HUES48 (cell line): Measurements from ENCODE around the gene STIP1.
"Not testable (repeated sequence)": the region's sequence is repeated elsewhere in the genome, so short reads cannot be mapped to it uniquely, and the experiment has no call there.

Experiments used
- H3K27ac ChIP-seq: one replicate; pipeline ENCODE4 v1.7.0; 2013; ENCODE audit warnings: low read depth, low read length, inconsistent platforms
- H3K27me3 ChIP-seq: 2 replicates; pipeline ENCODE4 v1.6.1; 2013; ENCODE audit warnings: mild to moderate bottlenecking, low read length; ENCODE audit not compliant: control insufficient read depth, insufficient read depth
- H3K36me3 ChIP-seq: 2 replicates; pipeline ENCODE4 v1.6.1; 2013; ENCODE audit warnings: low read length; ENCODE audit not compliant: control insufficient read depth, insufficient read depth
- H3K4me1 ChIP-seq: 2 replicates; pipeline ENCODE4 v1.6.1; 2013; ENCODE audit warnings: mild to moderate bottlenecking, low read length; ENCODE audit not compliant: control insufficient read depth, insufficient read depth
- H3K4me3 ChIP-seq: 2 replicates; pipeline ENCODE4 v1.5.1; 2013; ENCODE audit warnings: mild to moderate bottlenecking, low read depth, low read length
- H3K9ac ChIP-seq: 2 replicates; pipeline ENCODE4 v1.6.1; 2013; ENCODE audit warnings: mild to moderate bottlenecking, low read depth, low read length, moderate library complexity
- H3K9me3 ChIP-seq: 2 replicates; pipeline ENCODE4 v1.6.1; 2013; ENCODE audit warnings: low read length; ENCODE audit not compliant: control insufficient read depth, insufficient read depth

The STIP1 gene

GRCh38 chr11:64148917-64149617, 36.9 kb upstream of the STIP1 start:
- H3K27ac ChIP-seq, result no peak overlapping the region
- no peaks in the 10 kb centered on the region for H3K9me3 ChIP-seq
- no peaks in the 10 kb centered on the region for H3K27me3 ChIP-seq
- no peak overlapping the region for H3K9ac ChIP-seq
- H3K36me3 ChIP-seq, result no peaks in the 10 kb centered on the region
- H3K4me3 ChIP-seq, result no peak overlapping the region
- peaks cover 17% of the 10 kb centered on the region; the same call in 1 of the 2 replicates for H3K4me1 ChIP-seq

DNA sequence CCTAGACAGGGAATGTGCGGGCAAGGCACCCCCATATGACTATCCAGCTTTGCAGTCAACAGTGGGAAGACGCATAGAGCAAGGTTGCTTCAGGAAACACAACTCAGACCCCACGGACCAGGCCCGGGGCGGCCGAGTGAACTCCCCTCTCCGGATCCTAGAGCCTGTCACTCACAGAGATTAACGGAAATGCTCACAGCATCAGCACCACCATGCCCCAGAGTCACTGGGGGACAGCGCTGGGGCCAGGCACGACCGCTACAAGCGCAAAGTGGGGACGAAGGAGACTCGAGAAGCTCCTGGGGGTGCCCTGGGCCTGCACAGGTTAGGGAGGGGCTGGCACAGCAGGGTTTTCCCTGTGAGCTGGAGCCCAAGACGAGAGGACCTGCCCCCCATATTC, 35.9 kb upstream of the STIP1 start:
- H3K9me3 ChIP-seq, result no peaks in the 10 kb centered on the region
- H3K4me3 ChIP-seq, result no peak overlapping the region
- H3K4me1 ChIP-seq, result peaks cover 21% of the 10 kb centered on the region; the same call in 1 of the 2 replicates
- no peak overlapping the region for H3K27ac ChIP-seq
- H3K27me3 ChIP-seq, result no peaks in the 10 kb centered on the region
- no peak overlapping the region for H3K9ac ChIP-seq
- H3K36me3 ChIP-seq, result no peaks in the 10 kb centered on the region

DNA sequence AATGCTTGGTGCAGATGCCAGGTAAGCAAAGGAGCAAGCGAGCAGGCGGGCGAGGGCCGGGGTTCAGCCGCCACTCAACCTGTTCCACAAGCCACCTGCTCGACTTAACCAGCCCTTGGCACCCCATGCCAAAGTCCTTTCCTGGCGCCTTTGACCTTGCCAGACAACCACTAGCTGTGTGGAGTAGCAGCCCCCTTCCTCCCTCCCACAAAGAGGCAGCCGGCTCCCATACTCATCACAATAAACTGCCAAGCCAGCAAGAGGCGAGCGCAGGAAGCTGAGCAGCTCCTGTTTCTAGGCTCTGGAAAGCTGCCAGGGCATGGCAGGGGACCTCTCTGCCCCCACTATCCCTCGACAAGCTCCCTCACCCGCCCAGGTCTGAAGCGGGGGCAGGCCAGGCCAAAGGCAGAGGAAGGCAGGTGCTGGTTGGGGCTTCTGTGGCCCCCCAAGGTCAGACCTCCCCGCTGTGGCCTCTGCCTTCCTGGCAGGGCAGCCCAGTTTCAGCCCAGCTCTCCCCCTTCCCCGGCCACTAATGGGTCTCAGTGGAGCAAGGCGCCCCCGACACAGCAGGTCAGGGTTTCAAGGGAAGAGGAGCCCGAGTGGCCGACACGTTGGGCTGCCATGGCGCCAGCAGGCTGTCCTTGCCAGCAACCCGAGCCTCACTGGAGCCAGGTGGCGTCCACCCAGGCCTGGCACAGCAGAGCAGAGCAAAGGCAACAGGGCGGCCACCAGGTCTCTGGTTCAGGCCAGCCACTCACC, 35.3 kb upstream of the STIP1 start:
- Histone ChIP-seq H3K4me1 (peaks cover 21% of the 10 kb centered on the region; the same call in 1 of the 2 replicates), H3K27me3 (no peaks in the 10 kb centered on the region), H3K9ac (no peak overlapping the region), H3K4me3 (no peak overlapping the region), H3K36me3 (no peaks in the 10 kb centered on the region), H3K9me3 (no peaks in the 10 kb centered on the region), H3K27ac (no peak overlapping the region)

GRCh38 chr11:64151337-64151736, 34.6 kb upstream of the STIP1 start:
- H3K4me1 ChIP-seq, result peaks cover 21% of the 10 kb centered on the region; the same call in 1 of the 2 replicates
- no peaks in the 10 kb centered on the region for H3K9me3 ChIP-seq
- no peaks in the 10 kb centered on the region for H3K36me3 ChIP-seq
- no peaks in the 10 kb centered on the region for H3K27me3 ChIP-seq
- H3K4me3 ChIP-seq, result no peak overlapping the region
- H3K9ac ChIP-seq, result no peak overlapping the region
- H3K27ac ChIP-seq, result no peak overlapping the region

- Histone ChIP-seq H3K27me3 (no peaks in the 10 kb centered on the region), H3K27ac (no peak overlapping the region), H3K36me3 (no peaks in the 10 kb centered on the region), H3K9ac (no peak overlapping the region), H3K9me3 (no peaks in the 10 kb centered on the region), H3K4me3 (no peak overlapping the region), H3K4me1 (peaks cover 21% of the 10 kb centered on the region; the same call in 1 of the 2 replicates)
These were observed 32.9 kb upstream of the STIP1 start for GRCh38 chr11:64152841-64153691.

DNA sequence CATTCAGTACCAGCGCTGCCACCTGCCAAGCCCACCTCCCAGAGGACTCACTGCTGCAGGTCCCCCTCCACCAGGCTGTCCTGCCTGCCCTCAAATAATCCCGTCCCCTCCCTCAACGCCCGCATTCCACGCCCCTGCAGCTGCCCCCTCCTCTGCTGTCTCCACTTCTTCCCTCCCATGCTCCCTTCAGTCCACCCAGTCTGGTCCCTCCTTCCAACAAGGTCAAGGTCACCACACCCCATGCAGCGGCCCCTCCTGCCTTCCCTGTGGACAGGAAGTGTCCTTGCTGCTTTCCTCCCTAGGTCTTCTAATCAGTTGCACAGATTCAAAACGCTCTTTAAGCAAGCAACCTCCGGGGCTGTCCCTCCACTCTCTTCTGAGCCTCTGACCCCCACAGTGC, 32.2 kb upstream of the STIP1 start:
- no peaks in the 10 kb centered on the region for H3K27me3 ChIP-seq
- H3K36me3 ChIP-seq, result no peaks in the 10 kb centered on the region
- H3K9me3 ChIP-seq, result no peaks in the 10 kb centered on the region
- H3K9ac ChIP-seq, result no peak overlapping the region
- H3K27ac ChIP-seq, result no peak overlapping the region
- no peak overlapping the region for H3K4me3 ChIP-seq
- peaks cover 17% of the 10 kb centered on the region; the same call in 1 of the 2 replicates for H3K4me1 ChIP-seq

DNA sequence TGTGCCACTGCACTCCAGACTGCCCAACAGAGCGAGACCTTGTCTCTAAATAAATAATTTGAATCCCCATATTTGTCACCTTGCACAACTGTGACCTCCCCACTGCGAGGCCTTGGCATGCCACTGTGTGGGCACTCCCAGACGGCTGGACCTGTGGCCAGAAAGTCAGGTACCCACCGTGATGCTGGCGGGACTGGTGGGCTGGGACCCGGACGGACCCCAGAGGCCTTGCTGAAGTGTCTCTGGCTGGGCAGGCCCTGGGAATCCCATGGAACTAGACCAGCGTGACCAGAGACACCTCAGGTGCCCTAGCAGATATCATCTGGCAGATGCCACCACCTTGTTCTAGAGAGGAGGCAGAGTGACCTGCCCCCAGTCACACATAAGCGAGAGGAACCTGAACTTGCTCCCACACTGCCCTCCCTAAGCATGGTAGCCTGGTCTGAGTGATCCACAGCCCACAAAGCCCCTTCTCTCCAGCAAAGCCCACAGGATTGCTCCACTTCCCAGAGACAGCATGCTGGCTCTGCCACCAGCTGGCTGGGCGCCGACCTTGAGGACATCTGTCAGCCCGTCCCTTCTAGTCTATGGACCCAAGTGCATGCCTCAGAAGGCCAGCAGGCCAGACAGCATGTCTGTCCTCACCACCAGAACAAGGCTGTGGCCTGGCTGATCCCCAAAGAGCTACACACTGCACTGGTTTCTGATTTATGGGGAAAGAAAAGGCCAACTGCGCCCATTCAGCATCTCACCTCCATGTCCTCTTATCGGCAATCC, 29.5 kb upstream of the STIP1 start:
- Histone ChIP-seq H3K27ac (no peak overlapping the region), H3K4me1 (peaks cover 17% of the 10 kb centered on the region; the same call in 1 of the 2 replicates), H3K27me3 (no peaks in the 10 kb centered on the region), H3K36me3 (no peaks in the 10 kb centered on the region), H3K9ac (no peak overlapping the region), H3K9me3 (no peaks in the 10 kb centered on the region), H3K4me3 (no peak overlapping the region)

GRCh38 chr11:64157631-64158394, 28.2 kb upstream of the STIP1 start:
- no peaks in the 10 kb centered on the region for H3K9me3 ChIP-seq
- H3K4me3 ChIP-seq, result no peak overlapping the region
- H3K4me1 ChIP-seq, result peaks cover 13% of the 10 kb centered on the region; the same call in 1 of the 2 replicates
- no peak overlapping the region for H3K9ac ChIP-seq
- H3K27me3 ChIP-seq, result no peaks in the 10 kb centered on the region
- H3K27ac ChIP-seq, result no peak overlapping the region
- H3K36me3 ChIP-seq, result no peaks in the 10 kb centered on the region

GRCh38 chr11:64161037-64161436, 24.9 kb upstream of the STIP1 start:
- Histone ChIP-seq H3K9me3 (no peaks in the 10 kb centered on the region), H3K27me3 (no peaks in the 10 kb centered on the region), H3K4me1 (peaks cover 7% of the 10 kb centered on the region), H3K36me3 (no peaks in the 10 kb centered on the region), H3K27ac (no peak overlapping the region), H3K4me3 (no peak overlapping the region), H3K9ac (no peak overlapping the region)

DNA sequence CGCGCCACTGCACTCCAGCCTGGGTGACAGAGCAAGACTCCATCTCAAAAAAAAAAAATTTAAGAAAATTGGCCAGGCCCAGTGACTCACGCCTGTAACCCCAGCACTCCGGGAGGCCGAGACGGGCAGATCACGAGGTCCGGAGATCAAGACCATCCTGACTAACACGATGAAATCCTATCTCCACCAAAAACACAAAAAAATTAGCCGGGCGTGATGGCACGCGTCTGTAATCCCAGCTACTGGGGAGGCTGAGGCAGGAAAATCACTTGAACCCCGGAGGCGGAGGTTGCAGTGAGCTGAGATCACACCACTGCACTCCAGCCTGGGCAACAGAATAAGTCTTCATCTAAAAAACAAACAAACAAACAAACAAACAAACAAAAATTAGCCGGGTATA, 23.2 kb upstream of the STIP1 start:
- not testable (repeated sequence) for H3K9ac ChIP-seq, H3K27me3 ChIP-seq, H3K36me3 ChIP-seq, H3K27ac ChIP-seq, H3K4me3 ChIP-seq, H3K9me3 ChIP-seq, H3K4me1 ChIP-seq
